ENCODE results near the gene CYRIA. TPM values are rescaled to one million over a fixed set of nuclear protein-coding genes. Genes with fewer than 3 reads are reported as not detected.

Gene CYRIA
- total and polyA plus RNA-seq, 9 donors, result 4.0 to 21.3 (median 13.2) TPM

DNA sequence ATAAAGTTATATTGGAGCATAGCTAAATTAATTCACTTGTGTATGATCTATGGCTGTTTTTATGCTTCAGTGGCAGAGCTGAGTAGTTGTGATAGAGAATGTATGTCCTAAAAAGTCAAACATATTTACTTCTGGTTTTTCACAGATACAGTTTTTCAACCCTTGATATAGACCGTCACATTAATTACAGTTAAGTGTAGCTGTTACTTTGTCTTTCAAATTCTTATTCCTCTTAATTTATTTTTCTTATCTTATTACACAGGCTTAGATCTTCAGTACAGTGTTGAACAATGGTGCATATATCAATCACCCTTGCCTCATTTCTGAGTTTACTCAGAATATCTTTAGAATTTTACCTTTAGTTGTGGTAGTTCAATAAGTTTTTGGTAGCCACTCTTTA lies 12.2 kb upstream of the CYRIA start:
- WGBS, 3 donors, result 91 to 96% (median 95%) methylated on average over 1 of the region's 1 CpG
- Histone ChIP-seq H3K9me3 (no peaks in the 10 kb centered on the region), H3K4me1 (ENCODE audit: insufficient read depth) (no peaks in the 10 kb centered on the region), H3K27me3 (no peaks in the 10 kb centered on the region), H3K36me3 (no peaks in the 10 kb centered on the region), H3K4me3 (no peak overlapping the region), H3K27ac (no peak overlapping the region)
- no peak for TF ChIP-seq EP300 (IDR thresholded peaks at IDR 0.05)
- TF ChIP-seq, protein P1, sequence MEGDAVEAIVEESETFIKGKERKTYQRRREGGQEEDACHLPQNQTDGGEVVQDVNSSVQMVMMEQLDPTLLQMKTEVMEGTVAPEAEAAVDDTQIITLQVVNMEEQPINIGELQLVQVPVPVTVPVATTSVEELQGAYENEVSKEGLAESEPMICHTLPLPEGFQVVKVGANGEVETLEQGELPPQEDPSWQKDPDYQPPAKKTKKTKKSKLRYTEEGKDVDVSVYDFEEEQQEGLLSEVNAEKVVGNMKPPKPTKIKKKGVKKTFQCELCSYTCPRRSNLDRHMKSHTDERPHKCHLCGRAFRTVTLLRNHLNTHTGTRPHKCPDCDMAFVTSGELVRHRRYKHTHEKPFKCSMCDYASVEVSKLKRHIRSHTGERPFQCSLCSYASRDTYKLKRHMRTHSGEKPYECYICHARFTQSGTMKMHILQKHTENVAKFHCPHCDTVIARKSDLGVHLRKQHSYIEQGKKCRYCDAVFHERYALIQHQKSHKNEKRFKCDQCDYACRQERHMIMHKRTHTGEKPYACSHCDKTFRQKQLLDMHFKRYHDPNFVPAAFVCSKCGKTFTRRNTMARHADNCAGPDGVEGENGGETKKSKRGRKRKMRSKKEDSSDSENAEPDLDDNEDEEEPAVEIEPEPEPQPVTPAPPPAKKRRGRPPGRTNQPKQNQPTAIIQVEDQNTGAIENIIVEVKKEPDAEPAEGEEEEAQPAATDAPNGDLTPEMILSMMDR (IDR thresholded peaks at IDR 0.05), result no peak
- TF ChIP-seq POLR2A (IDR thresholded peaks at IDR 0.05), result no peak
- DNase-seq, result no peak
- intact Hi-C loops (cut with DNase I), result no loop called here

DNA sequence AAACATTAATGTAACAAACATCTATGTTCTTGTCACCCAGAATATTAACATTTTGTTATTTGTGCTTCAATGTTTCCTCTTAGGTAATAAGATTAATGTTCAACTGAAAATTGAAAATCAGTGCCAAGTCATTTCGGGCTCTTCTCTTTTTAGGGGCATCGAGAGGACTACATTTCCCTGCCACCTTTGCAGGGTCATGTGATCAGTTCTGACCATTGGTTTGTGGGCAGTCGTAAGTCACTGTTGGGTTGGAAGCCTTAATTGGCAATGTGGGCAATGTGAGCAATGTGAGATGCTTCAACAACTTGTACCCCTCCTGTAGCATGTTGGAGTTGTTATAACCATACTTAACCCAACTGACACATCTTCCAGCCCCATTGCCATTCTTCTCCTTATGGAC lies 10.1 kb upstream of the CYRIA start:
- Histone ChIP-seq H3K36me3 (no peaks in the 10 kb centered on the region), H3K4me3 (no peak overlapping the region), H3K9me3 (no peaks in the 10 kb centered on the region), H3K4me1 (ENCODE audit: insufficient read depth) (no peaks in the 10 kb centered on the region), H3K27ac (no peak overlapping the region), H3K27me3 (no peaks in the 10 kb centered on the region)
- 90 to 93% (median 91%) methylated on average over 3 of the region's 3 CpGs for WGBS, 3 donors
- intact Hi-C loops (cut with DNase I), result no loop called here
- no peak for DNase-seq
- no peak for TF ChIP-seq POLR2A (IDR thresholded peaks at IDR 0.05)
- no peak for TF ChIP-seq EP300 (IDR thresholded peaks at IDR 0.05)
- TF ChIP-seq, protein P1 (IDR thresholded peaks at IDR 0.05), result no peak

DNA sequence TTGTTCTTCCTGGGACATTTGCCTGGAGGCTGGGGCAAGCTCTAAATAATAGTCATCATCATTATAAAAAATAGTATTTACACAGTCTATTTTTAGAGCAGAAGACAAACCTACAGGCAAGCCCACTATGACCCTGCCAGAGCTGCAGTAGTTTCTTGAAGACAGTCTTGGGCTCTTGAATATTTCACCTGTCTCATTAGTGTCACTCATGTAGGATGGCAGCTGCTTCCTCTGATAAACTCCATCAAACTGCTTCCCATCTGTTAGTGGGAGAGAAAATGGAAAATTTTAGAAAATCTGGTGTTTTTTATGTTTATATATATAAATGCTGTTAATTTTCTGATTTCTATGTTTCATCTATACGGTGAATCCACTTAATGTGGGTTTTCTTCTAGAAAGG lies 8.5 kb upstream of the CYRIA start:
- no peaks in the 10 kb centered on the region for H3K9me3 ChIP-seq
- intact Hi-C loops (cut with DNase I), result no loop called here
- H3K27ac ChIP-seq, result no peak overlapping the region
- no peaks in the 10 kb centered on the region for H3K4me1 ChIP-seq (ENCODE audit: insufficient read depth)
- H3K27me3 ChIP-seq, result no peaks in the 10 kb centered on the region
- no peaks in the 10 kb centered on the region for H3K36me3 ChIP-seq
- no peak for TF ChIP-seq POLR2A (IDR thresholded peaks at IDR 0.05)
- no peak for TF ChIP-seq EP300 (IDR thresholded peaks at IDR 0.05)
- TF ChIP-seq, protein P1 (IDR thresholded peaks at IDR 0.05), result no peak
- H3K4me3 ChIP-seq, result no peak overlapping the region
- DNase-seq, result no peak
- 92 to 93% (median 93%) methylated on average over 1 of the region's 1 CpG for WGBS, 3 donors

DNA sequence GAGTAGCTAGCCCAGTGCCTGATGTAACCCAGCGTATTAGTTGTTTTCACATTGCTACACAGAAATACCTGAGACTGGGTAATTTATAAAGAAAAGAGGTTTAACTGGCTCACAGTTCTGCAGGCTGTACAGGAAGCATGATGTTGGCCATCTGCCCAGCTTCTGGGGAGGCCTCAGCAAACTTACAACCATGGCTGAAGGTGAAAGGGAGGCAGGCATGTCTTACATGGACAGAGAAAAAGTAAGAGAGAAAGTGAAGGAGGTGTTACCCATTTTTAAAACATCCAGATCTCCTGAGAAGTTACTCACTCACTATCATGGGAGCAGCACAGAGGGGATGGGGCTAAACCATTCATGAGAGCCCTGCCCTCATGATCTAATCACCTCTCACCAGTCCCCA lies 6.1 kb upstream of the CYRIA start:
- WGBS, 3 donors, result 92 to 100% (median 95%) methylated on average over 1 of the region's 1 CpG
- no peaks in the 10 kb centered on the region for H3K36me3 ChIP-seq
- no peak overlapping the region for H3K4me3 ChIP-seq
- DNase-seq, result no peak
- no peaks in the 10 kb centered on the region for H3K9me3 ChIP-seq
- intact Hi-C loops (cut with DNase I), result no loop called here
- H3K27ac ChIP-seq, result no peak overlapping the region
- no peaks in the 10 kb centered on the region for H3K27me3 ChIP-seq
- H3K4me1 ChIP-seq (ENCODE audit: insufficient read depth), result no peaks in the 10 kb centered on the region
- TF ChIP-seq, protein P1 (IDR thresholded peaks at IDR 0.05), result no peak
- TF ChIP-seq POLR2A (IDR thresholded peaks at IDR 0.05), result no peak
- no peak for TF ChIP-seq EP300 (IDR thresholded peaks at IDR 0.05)

All from ovary (tissue), 9 donors.